H1 (cell line): ENCODE data around the gene C1orf185. TPM values are rescaled to one million over a fixed set of nuclear protein-coding genes. Genes with fewer than 3 reads are reported as not detected.

Experiments
- TAF1 ChIP-seq: IDR thresholded peaks from 2 replicates; pipeline ENCODE4 v1.6.1; 2011; ENCODE audit warnings: mild to moderate bottlenecking, low read depth, low read length
- TEAD4 ChIP-seq: IDR thresholded peaks from 2 replicates; pipeline ENCODE4 v1.6.1; 2012; ENCODE audit warnings: low read depth, low read length, inconsistent platforms, mixed read lengths
- polyA plus RNA-seq, 7 experiments: library from polyadenylated mRNA; depleted of rRNA in 3 of 7; stranded (reverse) in 5 of 7; unstranded in 2 of 7; fragments of >200 nt in 5 of 7; fragments of 200-250 nt in 2 of 7; gene quantifications; 1 replicate in 5 of 7; 2 replicates in 1 of 7; 4 replicates in 1 of 7; pipeline versions ENCODE4 v1.2.1 to v1.2.3, GENCODE V29; 2011 to 2013; ENCODE audit warnings: missing spikeins in 2 of 7, mixed read lengths in 2 of 7
- total RNA-seq: library from RNA; stranded (reverse); fragmentation: NEBNext Ultra II Directional; extraction: Animal tissue kit (Norgen Biotek cat#: 25700); gene quantifications from 2 replicates; pipeline ENCODE4 v1.2.1, GENCODE V29; 2021
- TF ChIP-seq, protein P1 (sequence below): IDR thresholded peaks from 2 replicates; pipeline ENCODE4 v1.6.1; 2011; ENCODE audit warnings: low read depth, mild to moderate bottlenecking, low read length; ENCODE audit not compliant: insufficient read depth

The C1orf185 gene
- total and polyA plus RNA-seq, 2 of the 8 experiments (the other 6 are each of a cell fraction or from before 2014, with no cell fraction given) = not detected

DNA sequence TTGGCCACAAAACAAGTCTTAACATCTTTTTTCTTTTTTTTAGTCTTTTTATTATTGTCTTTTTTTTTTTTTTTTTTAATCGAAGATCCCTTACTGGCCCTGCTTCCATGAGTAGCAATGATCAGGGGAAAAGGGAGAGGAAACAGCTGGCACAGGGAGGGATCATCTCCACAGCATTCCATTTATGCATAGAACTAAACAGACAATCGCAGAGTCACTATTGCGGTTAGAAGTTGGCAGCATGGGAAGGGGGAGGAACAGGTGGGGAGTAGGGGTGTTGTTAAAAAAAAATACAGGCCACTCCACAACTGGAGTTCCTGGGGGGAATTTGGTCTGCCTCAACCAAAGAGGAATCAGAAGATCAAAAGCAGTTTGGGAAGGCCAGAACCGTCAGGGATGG lies 55.4 kb downstream of the C1orf185 start (continued):
- TF ChIP-seq TEAD4 (no peak), TAF1 (no peak)
- TF ChIP-seq, protein P1, sequence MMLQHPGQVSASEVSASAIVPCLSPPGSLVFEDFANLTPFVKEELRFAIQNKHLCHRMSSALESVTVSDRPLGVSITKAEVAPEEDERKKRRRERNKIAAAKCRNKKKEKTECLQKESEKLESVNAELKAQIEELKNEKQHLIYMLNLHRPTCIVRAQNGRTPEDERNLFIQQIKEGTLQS = no peak
